Glutamatergic neuron (in vitro differentiated cells): ENCODE data around the gene IWS1. TPM values are rescaled to one million over a fixed set of nuclear protein-coding genes. Genes with fewer than 3 reads are reported as not detected.

Experiments
- DNase-seq: peaks from one replicate; pipeline ENCODE4 v3.0.0; 2022
- H3K27ac Mint-ChIP-seq: one replicate; pipeline ENCODE4 v1.8.0; 2020; ENCODE audit warnings: mild to moderate bottlenecking, mixed read lengths, inconsistent platforms; ENCODE audit not compliant: unreplicated experiment
- H3K27me3 Mint-ChIP-seq: one replicate; pipeline ENCODE4 v1.8.0; 2020; ENCODE audit warnings: mild to moderate bottlenecking, moderate library complexity, mixed read lengths, inconsistent platforms; ENCODE audit not compliant: unreplicated experiment
- H3K36me3 Mint-ChIP-seq: one replicate; pipeline ENCODE4 v1.8.0; 2020; ENCODE audit warnings: mild to moderate bottlenecking, mixed read lengths, inconsistent platforms; ENCODE audit not compliant: unreplicated experiment
- H3K4me1 Mint-ChIP-seq: one replicate; pipeline ENCODE4 v1.8.0; 2020; ENCODE audit warnings: mild to moderate bottlenecking, low read depth, mixed read lengths, inconsistent platforms; ENCODE audit not compliant: unreplicated experiment
- H3K4me3 Mint-ChIP-seq: one replicate; pipeline ENCODE4 v1.8.0; 2020; ENCODE audit warnings: mild to moderate bottlenecking, mixed read lengths, inconsistent platforms; ENCODE audit not compliant: unreplicated experiment
- H3K9me3 Mint-ChIP-seq: one replicate; pipeline ENCODE4 v1.8.0; 2020; ENCODE audit warnings: mild to moderate bottlenecking, moderate library complexity, mixed read lengths, inconsistent platforms; ENCODE audit not compliant: unreplicated experiment
- CTCF ChIP-seq: fragments of 200-600 bp; sonication (generic); IDR thresholded peaks from one replicate; pipeline ENCODE4 v1.5.0; 2021; ENCODE audit not compliant: partially characterized antibody, unreplicated experiment
- total RNA-seq: library from RNA; stranded (reverse); fragmentation: NEBNext Ultra II Directional; extraction: Animal tissue kit (Norgen Biotek cat#: 25700); gene quantifications from one replicate; pipeline ENCODE4 v1.2.1, GENCODE V29; 2021; ENCODE audit not compliant: unreplicated experiment

Gene IWS1
- total RNA-seq, 1 donor from 2014 or later, result 46.1 TPM

- peaks cover 9% of the 10 kb centered on the region for H3K27me3 Mint-ChIP-seq
- H3K4me1 Mint-ChIP-seq, result peaks cover 1% of the 10 kb centered on the region
Observed at GRCh38 chr2:127561371-127561770, 35.1 kb upstream of the IWS1 start.

GRCh38 chr2:127560931-127561280 is 34.6 kb upstream of the IWS1 start:
- DNase-seq, result no peak
- Mint-ChIP-seq H3K36me3 (no peaks in the 10 kb centered on the region), H3K4me1 (peaks cover 1% of the 10 kb centered on the region), H3K27ac (no peak overlapping the region), H3K4me3 (no peak overlapping the region), H3K9me3 (peaks cover 2% of the 10 kb centered on the region), H3K27me3 (peaks cover 9% of the 10 kb centered on the region)
- no peak for TF ChIP-seq CTCF

More at GRCh38 chr2:127561371-127561770, 35.1 kb upstream of the IWS1 start:
- no peak for TF ChIP-seq CTCF
- H3K27ac Mint-ChIP-seq, result no peak overlapping the region
- no peak overlapping the region for H3K4me3 Mint-ChIP-seq
- H3K36me3 Mint-ChIP-seq, result no peaks in the 10 kb centered on the region
- no peak for DNase-seq
- peaks cover 2% of the 10 kb centered on the region for H3K9me3 Mint-ChIP-seq

- no peaks in the 10 kb centered on the region for H3K36me3 Mint-ChIP-seq
- peaks cover 9% of the 10 kb centered on the region for H3K27me3 Mint-ChIP-seq
- peaks cover 2% of the 10 kb centered on the region for H3K9me3 Mint-ChIP-seq
- no peak for TF ChIP-seq CTCF
- H3K4me3 Mint-ChIP-seq, result no peak overlapping the region
- H3K4me1 Mint-ChIP-seq, result peaks cover 1% of the 10 kb centered on the region
- no peak overlapping the region for H3K27ac Mint-ChIP-seq
- DNase-seq, result no peak
Observed at GRCh38 chr2:127560201-127560930, 34.1 kb upstream of the IWS1 start.

GRCh38 chr2:127559454-127559853 is 33.2 kb upstream of the IWS1 start:
- peaks cover 9% of the 10 kb centered on the region for H3K27me3 Mint-ChIP-seq
- TF ChIP-seq CTCF, result no peak
- no peak overlapping the region for H3K27ac Mint-ChIP-seq
- no peak overlapping the region for H3K4me3 Mint-ChIP-seq
- DNase-seq, result no peak
- H3K36me3 Mint-ChIP-seq, result no peaks in the 10 kb centered on the region
- peaks cover 1% of the 10 kb centered on the region for H3K4me1 Mint-ChIP-seq
- peaks cover 2% of the 10 kb centered on the region for H3K9me3 Mint-ChIP-seq

- peaks cover 9% of the 10 kb centered on the region for H3K27me3 Mint-ChIP-seq
- DNase-seq, result no peak
- no peak for TF ChIP-seq CTCF
- peaks cover 2% of the 10 kb centered on the region for H3K9me3 Mint-ChIP-seq
- H3K27ac Mint-ChIP-seq, result no peak overlapping the region
- peaks cover 1% of the 10 kb centered on the region for H3K4me1 Mint-ChIP-seq
- H3K36me3 Mint-ChIP-seq, result no peaks in the 10 kb centered on the region
- H3K4me3 Mint-ChIP-seq, result no peak overlapping the region
Observed at GRCh38 chr2:127558911-127559310, 32.6 kb upstream of the IWS1 start.
